Esophagus (tissue), 2 donors: ENCODE measurements around the gene PIP5KL1. TPM values are rescaled to one million over a fixed set of nuclear protein-coding genes. Genes with fewer than 3 reads are reported as not detected.

Experiments
- H3K27ac ChIP-seq, 2 donors: one replicate each; pipeline ENCODE4 v1.5.1; 2013; ENCODE audit warnings: low read depth in 2 of 2, mild to moderate bottlenecking in 2 of 2, inconsistent platforms in 1 of 2, low read length in 1 of 2, moderate library complexity in 1 of 2
- H3K27me3 ChIP-seq, 2 donors: one replicate each; pipeline ENCODE4 v1.6.1; 2013; ENCODE audit warnings: low read length in 2 of 2, control low read depth in 1 of 2, mild to moderate bottlenecking in 1 of 2; ENCODE audit not compliant: insufficient read depth in 2 of 2, control insufficient read depth in 1 of 2
- H3K36me3 ChIP-seq, 2 donors: one replicate each; pipeline ENCODE4 v1.6.1; 2013; ENCODE audit warnings: low read length in 1 of 2; ENCODE audit not compliant: control insufficient read depth in 2 of 2, insufficient read depth in 2 of 2
- H3K4me1 ChIP-seq, 2 donors: one replicate each; pipeline ENCODE4 v1.6.1; 2013; ENCODE audit warnings: low read length in 1 of 2; ENCODE audit not compliant: control insufficient read depth in 2 of 2, insufficient read depth in 2 of 2
- H3K4me3 ChIP-seq, 2 donors: one replicate each; pipeline ENCODE4 v1.5.1; 2013; ENCODE audit warnings: low read length in 2 of 2, mild to moderate bottlenecking in 2 of 2, low read depth in 1 of 2, moderate library complexity in 1 of 2
- H3K9me3 ChIP-seq, 2 donors: one replicate each; pipeline ENCODE4 v1.6.1; 2013; ENCODE audit warnings: mild to moderate bottlenecking in 2 of 2, low read depth in 1 of 2, low read length in 1 of 2, moderate library complexity in 1 of 2; ENCODE audit not compliant: control insufficient read depth in 2 of 2, insufficient read depth in 1 of 2
- WGBS, 2 donors: extraction: QIAGEN DNeasy Blood & Tissue Kit; methylation state at CpG; one replicate each; pipeline ENCODE4 v1.1.7; 2013; 5-methylcytosine and 5-hydroxymethylcytosine counted together
- polyA plus RNA-seq, 2 donors: library from polyadenylated mRNA; stranded (reverse); fragments of 200-250 nt; gene quantifications; one replicate each; pipeline ENCODE4 v1.2.3, GENCODE V29; 2013
- donor health status: healthy with polysubstance abuse.
- donor health status: Bipolar disorder and iron deficiency.

The PIP5KL1 gene
- polyA plus RNA-seq, 2 donors: 2.7 to 4.8 TPM

GRCh38 chr9:127950513-127951289 is 20.1 kb upstream of the PIP5KL1 start:
- Histone ChIP-seq H3K36me3 (peaks cover 0 to 35% of the 10 kb centered on the region in 2 donors), H3K4me3 (no peak overlapping the region), H3K27me3 (no peaks in the 10 kb centered on the region), H3K9me3 (no peaks in the 10 kb centered on the region), H3K4me1 (peaks cover 0 to 32% of the 10 kb centered on the region in 2 donors), H3K27ac (peak overlapping the region in 1 of 2 donors; percentile 6)
- 63% methylated on average over 21 of the region's 21 CpGs for WGBS, 2 donors

DNA sequence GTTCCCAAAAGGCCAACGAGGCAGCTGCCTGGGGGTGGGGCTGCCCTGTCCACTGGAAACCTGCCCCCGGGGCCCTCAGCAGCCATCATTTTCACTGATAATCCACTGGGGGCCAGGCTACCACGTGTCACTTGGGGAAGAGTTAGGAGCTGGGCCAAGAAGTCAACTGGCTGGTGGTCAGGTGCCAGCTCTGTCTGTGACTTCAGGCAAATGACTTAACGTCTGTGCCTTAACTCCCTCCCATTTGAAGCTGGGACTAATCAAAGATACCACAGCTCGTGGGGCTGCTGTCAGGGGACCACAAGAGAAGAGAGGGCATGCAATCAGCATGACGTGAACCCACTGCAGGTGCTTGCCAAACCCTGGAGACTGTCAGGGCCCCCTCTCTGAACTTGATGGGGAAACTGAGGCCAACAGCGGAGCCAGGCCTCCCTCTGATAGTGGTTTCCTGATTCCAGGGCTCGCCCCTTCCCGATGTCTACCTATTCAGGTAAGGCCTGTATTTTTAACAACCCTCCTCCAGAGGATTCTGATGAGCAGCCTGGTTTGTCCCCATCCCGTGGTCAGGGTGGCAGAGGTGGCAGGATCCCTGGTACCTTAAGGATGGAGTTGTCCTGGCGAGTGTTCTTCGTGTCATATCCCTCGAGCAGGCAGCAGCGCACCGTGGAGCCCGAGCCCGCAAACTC is 19.4 kb upstream of the PIP5KL1 start:
- Histone ChIP-seq H3K4me3 (no peak overlapping the region), H3K36me3 (peaks cover 0 to 41% of the 10 kb centered on the region in 2 donors), H3K27ac (peak overlapping the region in 1 of 2 donors; percentile 6), H3K27me3 (no peaks in the 10 kb centered on the region), H3K9me3 (no peaks in the 10 kb centered on the region), H3K4me1 (peaks cover 0 to 27% of the 10 kb centered on the region in 2 donors)
- WGBS, 2 donors: 69 to 73% methylated on average over 17 of the region's 17 CpGs

DNA sequence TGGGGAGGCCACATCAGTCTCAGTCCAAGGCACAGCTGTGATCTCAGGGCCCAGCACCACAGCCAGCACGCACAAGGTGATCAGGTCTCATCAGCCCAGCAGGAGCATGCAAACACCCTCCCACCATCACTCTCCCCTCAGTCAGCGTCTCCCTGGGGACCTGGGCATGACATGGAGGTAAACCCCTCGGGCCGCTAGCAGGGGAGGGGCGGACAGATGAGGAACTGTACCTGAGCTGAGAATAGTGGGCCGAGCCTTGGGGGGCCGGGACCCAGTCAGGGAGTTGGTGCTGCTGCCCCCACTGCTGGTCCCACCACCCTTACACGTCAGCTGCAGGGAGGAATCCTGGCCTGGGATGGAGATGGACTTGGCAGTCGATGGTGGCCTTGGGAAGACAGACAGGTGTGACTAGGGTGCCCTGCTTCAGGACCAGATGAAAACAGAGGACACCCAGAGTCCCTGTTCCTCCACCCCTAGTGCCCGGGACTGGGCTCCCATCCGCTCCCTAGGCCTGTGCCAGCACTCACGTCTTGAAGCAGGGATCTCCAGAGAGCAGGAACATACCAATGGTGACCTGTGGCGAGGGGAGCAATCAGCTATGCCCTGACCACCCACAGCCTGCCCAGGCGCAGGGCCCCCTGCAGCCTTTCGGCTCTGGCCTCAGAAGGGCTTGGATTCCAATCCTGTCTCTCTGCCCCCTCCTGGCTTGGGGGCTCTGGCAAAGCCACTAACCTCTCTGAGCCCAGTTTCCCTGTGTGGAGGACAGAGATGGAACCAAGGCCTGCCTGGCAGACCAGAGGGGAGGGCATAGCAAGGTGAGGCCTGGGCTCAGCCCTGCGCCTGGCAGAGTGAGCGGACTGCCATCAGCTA is 17.5 kb upstream of the PIP5KL1 start:
- Histone ChIP-seq H3K4me1 (peaks cover 0 to 12% of the 10 kb centered on the region in 2 donors), H3K9me3 (no peaks in the 10 kb centered on the region), H3K27me3 (no peaks in the 10 kb centered on the region), H3K4me3 (no peak overlapping the region), H3K27ac (no peak overlapping the region), H3K36me3 (peaks cover 0 to 50% of the 10 kb centered on the region in 2 donors)
- WGBS, 2 donors: 83 to 85% methylated on average over 17 of the region's 17 CpGs

DNA sequence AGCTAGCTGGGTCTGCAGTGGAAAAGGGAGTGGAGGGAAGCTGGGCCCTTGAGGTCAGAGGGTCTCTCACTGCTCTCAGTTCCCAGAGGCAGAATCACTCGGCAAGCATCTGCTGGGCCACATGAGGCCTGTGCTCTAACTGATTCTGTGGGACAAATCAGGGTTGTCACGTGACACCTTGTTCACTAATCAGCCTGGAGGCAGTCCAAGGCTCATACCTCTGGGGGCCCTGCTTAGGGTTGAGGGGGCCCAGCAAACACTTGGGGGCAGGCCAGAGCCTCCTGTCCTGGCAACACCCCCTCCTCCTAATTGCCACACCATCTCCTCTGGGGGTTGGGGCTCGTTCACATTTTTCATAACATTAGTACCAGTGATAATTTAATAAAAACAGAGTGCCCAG is 16.2 kb upstream of the PIP5KL1 start:
- H3K4me1 ChIP-seq: peaks cover 3 to 6% of the 10 kb centered on the region in 2 donors
- H3K27me3 ChIP-seq: no peaks in the 10 kb centered on the region
- peaks cover 0 to 58% of the 10 kb centered on the region in 2 donors for H3K36me3 ChIP-seq
- no peaks in the 10 kb centered on the region for H3K9me3 ChIP-seq
- no peak overlapping the region for H3K27ac ChIP-seq
- WGBS, 2 donors: 65 to 69% methylated on average over 3 of the region's 3 CpGs
- no peak overlapping the region for H3K4me3 ChIP-seq

GRCh38 chr9:127945942-127946341 is 15.4 kb upstream of the PIP5KL1 start:
- Histone ChIP-seq H3K36me3 (peaks cover 0 to 60% of the 10 kb centered on the region in 2 donors), H3K27ac (no peak overlapping the region), H3K27me3 (no peaks in the 10 kb centered on the region), H3K9me3 (no peaks in the 10 kb centered on the region), H3K4me3 (no peak overlapping the region), H3K4me1 (peaks cover 3 to 6% of the 10 kb centered on the region in 2 donors)
- 83 to 84% methylated on average over 9 of the region's 9 CpGs for WGBS, 2 donors

DNA sequence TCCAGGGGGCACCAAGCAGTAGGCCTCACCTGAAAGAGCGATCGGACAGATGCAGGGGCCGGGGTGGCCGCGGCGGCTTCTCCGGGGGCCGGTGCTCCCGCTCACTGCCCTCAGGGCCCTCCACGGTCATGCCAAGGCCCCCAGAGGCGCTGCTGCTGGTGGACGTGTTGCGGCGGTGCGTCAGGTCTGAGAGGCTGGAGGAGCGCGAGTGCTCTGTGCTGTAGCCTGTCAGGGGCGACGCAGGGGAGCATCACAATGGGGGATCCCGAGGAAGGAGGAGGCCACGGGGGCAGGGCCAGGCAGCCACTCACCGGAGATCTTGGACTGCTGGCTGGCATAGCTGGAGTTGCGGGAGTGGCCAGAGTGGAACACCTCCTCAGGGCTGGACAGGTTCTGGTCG is 14.8 kb upstream of the PIP5KL1 start:
- H3K27me3 ChIP-seq: no peaks in the 10 kb centered on the region
- H3K4me3 ChIP-seq: no peak overlapping the region
- peaks cover 0 to 58% of the 10 kb centered on the region in 2 donors for H3K36me3 ChIP-seq
- H3K9me3 ChIP-seq: no peaks in the 10 kb centered on the region
- no peak overlapping the region for H3K27ac ChIP-seq
- H3K4me1 ChIP-seq: peaks cover 0 to 3% of the 10 kb centered on the region in 2 donors
- 87 to 90% methylated on average over 24 of the region's 24 CpGs for WGBS, 2 donors

GRCh38 chr9:127944586-127945218 is 14.1 kb upstream of the PIP5KL1 start:
- H3K4me3 ChIP-seq: no peak overlapping the region
- peaks cover 0 to 3% of the 10 kb centered on the region in 2 donors for H3K4me1 ChIP-seq
- 90 to 93% methylated on average over 38 of the region's 38 CpGs for WGBS, 2 donors
- no peak overlapping the region for H3K27ac ChIP-seq
- H3K27me3 ChIP-seq: no peaks in the 10 kb centered on the region
- H3K36me3 ChIP-seq: peaks cover 0 to 61% of the 10 kb centered on the region in 2 donors
- H3K9me3 ChIP-seq: no peaks in the 10 kb centered on the region

DNA sequence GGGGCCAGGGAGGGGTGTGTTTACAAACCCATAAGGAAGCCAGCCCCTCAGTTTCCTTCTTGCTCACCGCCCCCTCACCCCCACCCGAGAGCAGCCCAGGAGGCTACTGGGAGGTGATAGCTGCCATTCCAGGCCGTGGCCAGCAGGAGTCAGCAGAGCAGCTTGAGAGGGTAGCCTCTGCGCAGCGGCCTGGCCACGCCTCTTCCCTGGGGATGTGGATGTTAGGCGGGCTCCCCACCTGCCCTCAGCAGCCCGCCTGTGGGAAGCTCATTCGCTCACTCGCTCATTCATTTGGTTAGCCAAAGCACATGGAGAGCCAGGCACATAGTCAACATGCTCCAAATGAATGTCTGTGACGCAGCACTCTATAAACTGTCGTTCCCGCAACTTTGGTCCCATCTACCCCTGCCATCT is 13.2 kb upstream of the PIP5KL1 start:
- H3K36me3 ChIP-seq: peaks cover 0 to 54% of the 10 kb centered on the region in 2 donors
- H3K4me3 ChIP-seq: no peak overlapping the region
- no peaks in the 10 kb centered on the region for H3K9me3 ChIP-seq
- no peaks in the 10 kb centered on the region for H3K27me3 ChIP-seq
- peak overlapping the region in 1 of 2 donors; percentile 39 for H3K27ac ChIP-seq
- WGBS, 2 donors: 31 to 35% methylated on average over 12 to 13 of the region's 13 CpGs
- peaks cover 0 to 3% of the 10 kb centered on the region in 2 donors for H3K4me1 ChIP-seq
